UCSD-AML1 (cell line): ENCODE measurements around the gene TCF15.

ENCODE experiments used
- DNase-seq: peaks from one replicate; lab custom pipeline; 2025; ENCODE audit not compliant: unreplicated experiment; lab: John Stamatoyannopoulos, UW

Gene TCF15

DNA sequence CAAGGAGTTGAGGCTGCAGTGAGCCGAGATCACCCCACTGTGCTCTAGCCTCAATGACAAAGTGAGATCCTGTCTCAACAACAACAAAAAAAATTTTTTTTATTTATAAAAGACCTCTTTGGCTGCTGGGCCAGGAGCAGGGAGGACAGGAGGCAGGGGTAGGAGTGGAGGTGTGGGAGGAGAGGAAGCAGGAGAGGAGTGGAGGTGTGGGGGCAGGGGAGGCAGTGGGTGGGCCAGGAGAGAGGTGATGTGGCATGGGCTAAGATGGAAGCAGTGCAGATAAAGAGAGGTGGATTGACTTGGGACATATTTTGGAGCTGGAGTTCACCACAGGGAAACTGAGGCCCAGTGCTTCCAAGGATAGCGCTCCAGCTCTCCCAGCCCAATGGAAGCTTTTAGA, 53.1 kb downstream of the TCF15 start:
- no peak for DNase-seq

DNA sequence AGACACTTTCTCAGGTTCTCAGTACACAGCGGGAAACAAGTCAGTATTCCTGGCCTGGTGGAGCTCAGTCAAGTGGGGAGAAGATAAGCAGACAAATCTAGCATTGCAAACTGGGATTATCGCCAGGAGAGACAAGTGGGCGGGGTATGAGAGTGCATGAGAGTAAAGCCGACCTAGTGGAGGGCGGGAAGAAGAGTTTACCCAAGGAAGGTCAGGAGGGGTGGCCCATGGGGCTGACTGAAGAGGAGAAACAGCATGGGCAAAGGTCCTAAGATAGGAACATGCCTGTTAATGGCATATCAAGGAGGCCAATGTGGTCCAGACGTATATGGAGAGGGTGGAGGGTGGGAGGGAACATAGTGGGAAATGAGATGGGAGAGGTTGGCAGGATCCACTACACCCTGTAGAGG, 54.1 kb downstream of the TCF15 start:
- DNase-seq, result no peak
